SIG-M5 treated with dmso at 0.1 percent for 504 hours (cell line): ENCODE results near the gene SNCG.
A peak's percentile ranks its signal among the peaks of the same experiment; 100 is the strongest.
"Not testable (repeated sequence)": the region's sequence is repeated elsewhere in the genome, so short reads cannot be mapped to it uniquely, and the experiment has no call there.

ENCODE experiments used
- DNase-seq: peaks from one replicate; lab custom pipeline; 2025; ENCODE audit not compliant: unreplicated experiment; lab: John Stamatoyannopoulos, UW

The SNCG gene

GRCh38 chr10:86974484-86974883 lies 16.1 kb downstream of the SNCG start:
- no peak for DNase-seq

- no peak for DNase-seq
Observed at GRCh38 chr10:86976362-86977056, 18.1 kb downstream of the SNCG start.

- not testable (repeated sequence) for DNase-seq
Observed at GRCh38 chr10:86978457-86978856, 20.1 kb downstream of the SNCG start.

- no peak for DNase-seq
Observed at GRCh38 chr10:86979296-86979818, 21.0 kb downstream of the SNCG start.

- DNase-seq, result no peak
Observed at GRCh38 chr10:86979977-86980448, 21.6 kb downstream of the SNCG start.

- not testable (repeated sequence) for DNase-seq
Observed at GRCh38 chr10:86981020-86981419, 22.6 kb downstream of the SNCG start.

GRCh38 chr10:86981716-86982115 lies 23.3 kb downstream of the SNCG start:
- DNase-seq, result no peak

- not testable (repeated sequence) for DNase-seq
Observed at GRCh38 chr10:86984498-86984897, 26.1 kb downstream of the SNCG start.

- DNase-seq, result no peak
Observed at GRCh38 chr10:86988520-86988919, 30.1 kb downstream of the SNCG start.

GRCh38 chr10:86991362-86991761 lies 33.0 kb downstream of the SNCG start:
- DNase-seq, result not testable (repeated sequence)

GRCh38 chr10:86992456-86992855 lies 34.1 kb downstream of the SNCG start:
- DNase-seq, result no peak

- no peak for DNase-seq
Observed at GRCh38 chr10:86992929-86993328, 34.5 kb downstream of the SNCG start.

- peak; percentile 26 for DNase-seq
Observed at GRCh38 chr10:86999802-87000403, 41.5 kb downstream of the SNCG start.

GRCh38 chr10:87000491-87000890 lies 42.1 kb downstream of the SNCG start:
- DNase-seq, result no peak

GRCh38 chr10:87007124-87007523 lies 48.7 kb downstream of the SNCG start:
- DNase-seq, result not testable (repeated sequence)

- not testable (repeated sequence) for DNase-seq
Observed at GRCh38 chr10:87007674-87008073, 49.3 kb downstream of the SNCG start.

- peak; percentile 7 for DNase-seq
Observed at GRCh38 chr10:87008303-87008702, 49.9 kb downstream of the SNCG start.

GRCh38 chr10:87009134-87009696 lies 50.8 kb downstream of the SNCG start:
- not testable (repeated sequence) for DNase-seq
